MM.1S (cell line): ENCODE data around the gene OGFRL1.

ENCODE experiments used
- DNase-seq: peaks from one replicate; pipeline ENCODE4 v3.0.0-alpha.2; 2015
- H2AFZ ChIP-seq: fragments of 300-600 bp; sonication (generic); 2 replicates; pipeline ENCODE4 v1.6.0; 2016; ENCODE audit warnings: antibody characterized with exemption, low read length
- H3F3A ChIP-seq: fragments of 300-600 bp; sonication (generic); 2 replicates; pipeline ENCODE4 v1.6.1; 2016; ENCODE audit warnings: mild to moderate bottlenecking, antibody characterized with exemption, low read length, moderate library complexity, mixed read lengths; ENCODE audit not compliant: insufficient read depth
- H3K27ac ChIP-seq: fragments of 300-600 bp; sonication (generic); 2 replicates; pipeline ENCODE4 v1.5.1; 2016; ENCODE audit warnings: mild to moderate bottlenecking, low read length
- H3K27me3 ChIP-seq: fragments of 300-600 bp; sonication (generic); replicated peaks from 2 replicates; pipeline ENCODE4 v1.6.0; 2016; ENCODE audit warnings: low read length; ENCODE audit not compliant: insufficient read depth
- H3K36me3 ChIP-seq: fragments of 300-600 bp; sonication (generic); replicated peaks from 2 replicates; pipeline ENCODE4 v1.6.1; 2016; ENCODE audit warnings: mild to moderate bottlenecking, low read length, mixed read lengths; ENCODE audit not compliant: insufficient read depth
- H3K4me1 ChIP-seq: fragments of 300-600 bp; sonication (generic); 2 replicates; pipeline ENCODE4 v1.6.1; 2016; ENCODE audit warnings: low read length, mixed read lengths
- H3K4me2 ChIP-seq: fragments of 300-600 bp; sonication (generic); 2 replicates; pipeline ENCODE4 v1.6.0; 2016; ENCODE audit warnings: low read depth, low read length
- H3K4me3 ChIP-seq: fragments of 300-600 bp; sonication (generic); 2 replicates; pipeline ENCODE4 v1.5.1; 2016; ENCODE audit warnings: low read length, mixed read lengths
- H3K79me2 ChIP-seq: fragments of 300-600 bp; sonication (generic); 2 replicates; pipeline ENCODE4 v1.6.1; 2016; ENCODE audit warnings: mixed run types, low read length, mixed read lengths
- H3K9ac ChIP-seq: fragments of 300-600 bp; sonication (generic); 2 replicates; pipeline ENCODE4 v1.6.1; 2016; ENCODE audit warnings: low read length, mixed read lengths
- H3K9me2 ChIP-seq: fragments of 300-600 bp; sonication (generic); replicated peaks from 2 replicates; pipeline ENCODE4 v1.6.1; 2016; ENCODE audit warnings: mild to moderate bottlenecking, low read length, mixed read lengths; ENCODE audit not compliant: insufficient read depth
- H3K9me3 ChIP-seq: fragments of 300-600 bp; sonication (generic); replicated peaks from 2 replicates; pipeline ENCODE4 v1.6.1; 2016; ENCODE audit warnings: mild to moderate bottlenecking, low read length, mixed read lengths; ENCODE audit not compliant: insufficient read depth
- H4K20me1 ChIP-seq: fragments of 300-600 bp; sonication (generic); 2 replicates; pipeline ENCODE4 v1.6.1; 2016; ENCODE audit warnings: mild to moderate bottlenecking, low read length, moderate library complexity, mixed read lengths; ENCODE audit not compliant: insufficient read depth
- EZH2 ChIP-seq: fragments of 300-600 bp; sonication (generic); optimal IDR thresholded peaks from 2 replicates; pipeline ENCODE3; 2017; ENCODE audit warnings: low read depth, mild to moderate bottlenecking, antibody characterized with exemption, low read length, mixed read lengths
- EZH2phosphoT487 ChIP-seq: fragments of 300-600 bp; sonication (generic); IDR thresholded peaks from 2 replicates; pipeline ENCODE4 v1.6.1; 2018; ENCODE audit warnings: antibody characterized with exemption, low read length
- TF ChIP-seq, protein P1 (sequence below): fragments of 300-600 bp; sonication (generic); IDR thresholded peaks from 2 replicates; pipeline ENCODE4 v1.5.1; 2016; ENCODE audit warnings: antibody characterized with exemption, low read length, mixed read lengths

The OGFRL1 gene

DNA sequence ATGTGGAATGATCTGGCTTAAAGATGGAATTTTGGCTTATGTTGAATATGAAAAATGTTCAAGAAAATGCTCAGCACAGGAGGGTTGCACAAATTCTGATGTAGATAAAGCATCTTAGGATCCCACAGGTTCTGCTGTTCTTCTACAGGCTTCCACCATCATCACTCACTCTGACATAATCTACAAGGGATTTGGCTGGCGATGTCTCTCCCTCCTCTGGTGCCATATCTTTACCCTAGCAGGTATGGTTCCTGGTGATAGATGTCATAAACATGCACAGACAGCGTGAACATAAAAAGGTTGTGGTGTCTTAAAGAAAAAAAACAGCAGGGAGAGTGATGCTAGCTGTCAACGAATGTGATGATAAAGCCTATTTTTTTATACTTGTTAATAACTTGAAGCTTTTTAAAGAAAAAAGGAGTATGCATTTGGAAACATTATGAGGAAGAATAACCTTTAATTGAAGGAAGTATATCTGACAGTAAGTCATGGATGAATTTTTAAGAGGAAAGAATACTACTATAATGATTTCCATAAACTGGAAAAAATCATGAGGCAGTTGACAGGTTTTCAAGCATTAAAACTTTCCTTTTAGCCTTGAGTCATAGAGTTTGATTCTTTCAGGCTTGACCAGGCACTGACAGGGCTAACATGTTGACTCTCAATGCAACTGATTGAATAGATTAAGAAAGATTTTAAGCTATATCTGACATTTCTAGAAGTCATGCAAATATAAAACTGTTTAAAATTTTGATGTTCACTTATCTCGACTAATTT is 50.1 kb downstream of the OGFRL1 start:
- Histone ChIP-seq H3K4me3 (no peak overlapping the region), H3K9me2 (no peaks in the 10 kb centered on the region), H3K27ac (no peak overlapping the region), H3K4me1 (peaks cover 10% of the 10 kb centered on the region; the same call in 1 of the 2 replicates), H3K4me2 (no peak overlapping the region), H3K9me3 (no peaks in the 10 kb centered on the region), H2AFZ (no peak overlapping the region), H3K36me3 (no peaks in the 10 kb centered on the region), H3F3A (no peaks in the 10 kb centered on the region), H3K79me2 (no peaks in the 10 kb centered on the region), H3K27me3 (no peaks in the 10 kb centered on the region), H3K9ac (no peak overlapping the region), H4K20me1 (no peaks in the 10 kb centered on the region)
- TF ChIP-seq EZH2phosphoT487 (no peak), EZH2 (no peak)
- TF ChIP-seq, protein P1, sequence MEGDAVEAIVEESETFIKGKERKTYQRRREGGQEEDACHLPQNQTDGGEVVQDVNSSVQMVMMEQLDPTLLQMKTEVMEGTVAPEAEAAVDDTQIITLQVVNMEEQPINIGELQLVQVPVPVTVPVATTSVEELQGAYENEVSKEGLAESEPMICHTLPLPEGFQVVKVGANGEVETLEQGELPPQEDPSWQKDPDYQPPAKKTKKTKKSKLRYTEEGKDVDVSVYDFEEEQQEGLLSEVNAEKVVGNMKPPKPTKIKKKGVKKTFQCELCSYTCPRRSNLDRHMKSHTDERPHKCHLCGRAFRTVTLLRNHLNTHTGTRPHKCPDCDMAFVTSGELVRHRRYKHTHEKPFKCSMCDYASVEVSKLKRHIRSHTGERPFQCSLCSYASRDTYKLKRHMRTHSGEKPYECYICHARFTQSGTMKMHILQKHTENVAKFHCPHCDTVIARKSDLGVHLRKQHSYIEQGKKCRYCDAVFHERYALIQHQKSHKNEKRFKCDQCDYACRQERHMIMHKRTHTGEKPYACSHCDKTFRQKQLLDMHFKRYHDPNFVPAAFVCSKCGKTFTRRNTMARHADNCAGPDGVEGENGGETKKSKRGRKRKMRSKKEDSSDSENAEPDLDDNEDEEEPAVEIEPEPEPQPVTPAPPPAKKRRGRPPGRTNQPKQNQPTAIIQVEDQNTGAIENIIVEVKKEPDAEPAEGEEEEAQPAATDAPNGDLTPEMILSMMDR = no peak
- DNase-seq = no peak

DNA sequence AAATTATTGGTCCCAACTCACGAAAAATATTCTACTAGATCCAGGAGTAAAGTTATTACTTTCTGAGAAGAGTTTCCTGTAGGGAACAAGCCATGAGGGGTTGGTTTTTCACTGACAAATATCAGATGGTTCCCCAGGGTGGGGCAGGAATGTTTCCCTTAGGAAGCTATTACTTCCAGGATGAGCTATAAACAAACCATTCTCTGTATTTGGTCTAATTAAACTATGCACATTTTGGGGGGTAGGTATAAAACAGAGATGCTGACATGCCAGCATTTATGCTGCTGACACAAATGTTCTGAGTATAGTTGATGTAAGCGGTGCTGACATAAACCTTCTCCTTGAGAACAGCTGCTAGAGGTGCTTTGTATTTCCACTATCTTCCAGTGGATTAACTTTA is 54.2 kb downstream of the OGFRL1 start:
- H3F3A ChIP-seq = no peaks in the 10 kb centered on the region
- TF ChIP-seq EZH2phosphoT487 = no peak
- TF ChIP-seq, protein P1 = no peak
- TF ChIP-seq EZH2 = no peak
- no peaks in the 10 kb centered on the region for H3K9me3 ChIP-seq
- no peaks in the 10 kb centered on the region for H4K20me1 ChIP-seq
- H2AFZ ChIP-seq = no peak overlapping the region
- no peak overlapping the region for H3K4me2 ChIP-seq
- H3K4me1 ChIP-seq = no peaks in the 10 kb centered on the region
- no peaks in the 10 kb centered on the region for H3K27me3 ChIP-seq
- H3K79me2 ChIP-seq = no peaks in the 10 kb centered on the region
- H3K27ac ChIP-seq = no peak overlapping the region
- no peaks in the 10 kb centered on the region for H3K9me2 ChIP-seq
- H3K9ac ChIP-seq = no peak overlapping the region
- no peak overlapping the region for H3K4me3 ChIP-seq
- no peak for DNase-seq
- no peaks in the 10 kb centered on the region for H3K36me3 ChIP-seq

DNA sequence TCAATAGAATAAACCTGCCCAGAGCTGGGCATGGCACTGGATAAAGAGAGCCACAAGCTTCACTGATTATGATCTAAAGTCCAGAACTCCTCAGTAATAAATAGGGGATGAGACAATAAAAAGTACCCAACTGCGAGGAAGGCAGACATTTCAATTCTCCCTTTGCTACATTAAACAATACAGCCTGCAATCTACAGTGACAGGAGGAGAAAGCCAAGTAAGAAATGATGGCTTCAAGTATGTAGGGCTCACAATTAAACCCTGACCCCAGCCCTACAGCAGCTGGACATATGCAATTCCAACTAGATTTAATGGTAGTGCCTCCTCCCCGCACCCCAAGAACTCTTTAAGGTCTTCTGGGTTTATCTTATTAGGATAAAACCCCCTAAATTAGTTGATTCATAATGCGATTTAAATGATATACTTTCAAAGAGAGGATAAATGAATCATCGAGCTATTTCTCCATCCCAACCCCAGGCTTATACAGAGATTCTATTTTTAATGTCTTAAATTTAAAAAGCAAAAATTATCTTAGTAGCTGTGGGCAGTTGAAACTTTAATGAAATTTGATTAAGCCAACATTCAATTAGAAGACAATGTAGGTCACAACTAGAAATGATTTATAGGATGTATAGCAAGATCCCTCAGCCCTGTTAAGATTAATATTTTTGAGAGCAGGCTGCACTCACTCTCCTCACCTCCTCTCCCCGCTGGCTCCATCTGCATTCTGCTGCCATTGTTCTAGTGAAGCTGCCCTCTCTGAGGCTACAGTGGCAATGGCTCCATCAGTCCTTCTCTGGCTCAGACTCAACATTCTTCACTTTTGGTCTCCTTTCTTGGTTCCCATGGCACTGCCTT is 57.1 kb downstream of the OGFRL1 start:
- Histone ChIP-seq H3K36me3 (no peaks in the 10 kb centered on the region), H3K4me2 (no peak overlapping the region), H3K9me3 (no peaks in the 10 kb centered on the region), H2AFZ (no peak overlapping the region), H3K4me3 (no peak overlapping the region), H3K4me1 (no peaks in the 10 kb centered on the region), H3K79me2 (no peaks in the 10 kb centered on the region), H3K27ac (no peak overlapping the region), H3K9ac (no peak overlapping the region), H3K27me3 (no peaks in the 10 kb centered on the region), H3F3A (no peaks in the 10 kb centered on the region), H3K9me2 (no peaks in the 10 kb centered on the region), H4K20me1 (no peaks in the 10 kb centered on the region)
- TF ChIP-seq EZH2phosphoT487 = no peak
- no peak for TF ChIP-seq EZH2
- TF ChIP-seq, protein P1 = no peak
- DNase-seq = no peak
